OCI-LY7 (cell line): ENCODE data around the gene NAP1L4. TPM values are rescaled to one million over a fixed set of nuclear protein-coding genes. Genes with fewer than 3 reads are reported as not detected.

Source experiments
- BruUV-seq: library from RNA; stranded (reverse); fragments of 400-500 nt; replicated peaks from 2 replicates; lab custom pipeline; 2021; lab: Mats Ljungman, UMichigan
- CTCF ChIA-PET: fragments of 300-600 bp; sonication (Branson Sonifier 250); formaldehyde crosslinking; loops from one replicate; lab custom pipeline; 2022; ENCODE audit warnings: antibody characterized with exemption; ENCODE audit not compliant: unreplicated experiment; lab: Charles Lee
- POLR2A ChIA-PET: fragments of 300-600 bp; sonication (Branson Sonifier 250); formaldehyde crosslinking; loops from one replicate; lab custom pipeline; 2022; ENCODE audit warnings: antibody characterized with exemption; lab: Charles Lee
- DNase-seq: peaks from one replicate; pipeline ENCODE4 v3.0.0-alpha.2; 2015; ENCODE audit warnings: low spot score
- H2AFZ ChIP-seq: fragments of 200-600 bp; sonication (generic), shearing (Covaris generic); 2 replicates; pipeline ENCODE4 v1.6.1; 2014; ENCODE audit warnings: mild to moderate bottlenecking, antibody characterized with exemption, low read length, moderate library complexity
- H3K27ac ChIP-seq: fragments of 200-600 bp; sonication (generic); 2 replicates; pipeline ENCODE4 v1.5.1; 2014; ENCODE audit warnings: mixed run types, low read depth, mild to moderate bottlenecking, moderate library complexity, low read length, inconsistent platforms; ENCODE audit not compliant: poor library complexity, severe bottlenecking
- H3K36me3 ChIP-seq: fragments of 200-600 bp; sonication (generic); 2 replicates; pipeline ENCODE4 v1.6.1; 2014; ENCODE audit warnings: mild to moderate bottlenecking, antibody characterized with exemption, low read length, moderate library complexity, mixed read lengths; ENCODE audit not compliant: insufficient read depth
- H3K4me1 ChIP-seq: fragments of 200-600 bp; sonication (generic); 2 replicates; pipeline ENCODE4 v1.5.1; 2014; ENCODE audit warnings: mild to moderate bottlenecking, low read length; ENCODE audit not compliant: insufficient read depth, poor library complexity, severe bottlenecking
- H3K4me2 ChIP-seq: fragments of 200-600 bp; sonication (generic); 2 replicates; pipeline ENCODE4 v1.6.1; 2014; ENCODE audit warnings: mild to moderate bottlenecking, low read length
- H3K4me3 ChIP-seq: fragments of 200-600 bp; sonication (generic); 2 replicates; pipeline ENCODE4 v1.5.1; 2014; ENCODE audit warnings: mild to moderate bottlenecking, low read depth, low read length; ENCODE audit not compliant: poor library complexity, severe bottlenecking
- H3K79me2 ChIP-seq: fragments of 200-600 bp; sonication (generic); 2 replicates; pipeline ENCODE4 v1.6.1; 2016; ENCODE audit warnings: low read depth, mild to moderate bottlenecking, low read length, moderate library complexity, mixed read lengths; ENCODE audit not compliant: insufficient read depth
- H3K9me2 ChIP-seq: fragments of 200-600 bp; sonication (generic); 2 replicates; pipeline ENCODE4 v1.6.1; 2016; ENCODE audit warnings: mild to moderate bottlenecking, low read length, mixed read lengths; ENCODE audit not compliant: insufficient read depth
- H3K9me3 ChIP-seq: fragments of 200-600 bp; sonication (generic); 2 replicates; pipeline ENCODE4 v1.6.1; 2014; ENCODE audit warnings: mild to moderate bottlenecking, mixed run types, low read length, mixed read lengths
- H4K20me1 ChIP-seq: fragments of 200-600 bp; sonication (generic); 2 replicates; pipeline ENCODE4 v1.6.1; 2014; ENCODE audit warnings: mild to moderate bottlenecking, antibody characterized with exemption, low read length, moderate library complexity, mixed read lengths; ENCODE audit not compliant: insufficient read depth
- EZH2phosphoT487 ChIP-seq: fragments of 200-600 bp; sonication (generic); IDR thresholded peaks from 2 replicates; pipeline ENCODE4 v1.6.1; 2018; ENCODE audit warnings: low read depth, borderline replicate concordance, mild to moderate bottlenecking, mixed run types, antibody characterized with exemption, low read length, moderate library complexity, mixed read lengths
- intact Hi-C: fragments of 100-400 bp; cut with micrococcal nuclease; formaldehyde crosslinking; loops from one replicate; pipeline ENCODE4 v1.10.0; 2022; ENCODE audit not compliant: unreplicated experiment
- total RNA-seq, 2 experiments: library from RNA; depleted of rRNA in 1 of 2; stranded (reverse); fragments of >200 nt in 1 of 2; shearing (Covaris generic) in 1 of 2; gene quantifications; 2 replicates each; pipeline ENCODE4 v1.2.3, GENCODE V29; 2014 to 2022
- TF ChIP-seq, protein P1 (sequence below): fragments of 200-600 bp; sonication (generic); conservative IDR thresholded peaks from 2 replicates; pipeline ENCODE4 v1.5.1; 2014; ENCODE audit warnings: mild to moderate bottlenecking, antibody characterized with exemption, low read length, moderate library complexity, mixed read lengths

The NAP1L4 gene
- total RNA-seq, 2 experiments from 2014 or later, result 152 to 183 TPM

DNA sequence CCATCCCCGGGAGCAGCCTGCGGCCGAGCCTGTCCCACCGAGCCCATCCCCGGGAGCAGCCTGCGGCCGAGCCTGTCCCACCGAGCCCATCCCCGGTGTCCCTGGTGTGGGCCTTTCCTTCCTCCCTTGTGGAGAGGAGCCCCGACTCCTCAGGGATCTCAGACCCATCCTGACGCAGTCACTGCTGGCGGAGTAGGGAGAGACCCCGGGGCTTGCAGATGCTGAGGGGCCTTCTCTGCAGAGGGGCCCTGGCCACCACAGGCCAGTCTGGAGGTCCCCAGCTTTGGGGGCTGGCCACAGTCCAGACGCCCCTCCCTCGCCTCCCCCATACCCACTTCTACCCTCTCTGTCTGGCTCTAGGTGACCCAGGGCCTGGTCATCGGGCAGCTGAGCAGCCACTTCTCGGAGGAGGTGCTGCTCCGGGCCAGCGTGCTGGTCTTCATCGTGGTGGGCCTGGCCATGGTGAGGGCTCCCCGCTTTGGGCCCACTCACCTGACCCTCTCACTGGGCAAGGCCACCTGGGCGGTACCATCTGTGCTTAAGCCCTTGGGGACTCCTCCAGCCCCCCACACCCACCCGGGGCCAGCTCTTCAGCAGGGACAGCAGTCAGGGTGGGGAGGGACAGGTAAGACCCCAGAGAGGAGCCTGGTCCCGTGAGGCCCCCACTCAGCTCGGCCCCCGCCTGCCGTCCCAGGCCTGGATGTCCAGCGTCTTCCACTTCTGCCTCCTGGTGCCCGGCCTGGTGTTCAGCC is 70.2 kb downstream of the NAP1L4 start:
- H3K4me1 ChIP-seq, result no peaks in the 10 kb centered on the region
- no peaks in the 10 kb centered on the region for H3K79me2 ChIP-seq
- no peak for TF ChIP-seq EZH2phosphoT487
- TF ChIP-seq, protein P1, sequence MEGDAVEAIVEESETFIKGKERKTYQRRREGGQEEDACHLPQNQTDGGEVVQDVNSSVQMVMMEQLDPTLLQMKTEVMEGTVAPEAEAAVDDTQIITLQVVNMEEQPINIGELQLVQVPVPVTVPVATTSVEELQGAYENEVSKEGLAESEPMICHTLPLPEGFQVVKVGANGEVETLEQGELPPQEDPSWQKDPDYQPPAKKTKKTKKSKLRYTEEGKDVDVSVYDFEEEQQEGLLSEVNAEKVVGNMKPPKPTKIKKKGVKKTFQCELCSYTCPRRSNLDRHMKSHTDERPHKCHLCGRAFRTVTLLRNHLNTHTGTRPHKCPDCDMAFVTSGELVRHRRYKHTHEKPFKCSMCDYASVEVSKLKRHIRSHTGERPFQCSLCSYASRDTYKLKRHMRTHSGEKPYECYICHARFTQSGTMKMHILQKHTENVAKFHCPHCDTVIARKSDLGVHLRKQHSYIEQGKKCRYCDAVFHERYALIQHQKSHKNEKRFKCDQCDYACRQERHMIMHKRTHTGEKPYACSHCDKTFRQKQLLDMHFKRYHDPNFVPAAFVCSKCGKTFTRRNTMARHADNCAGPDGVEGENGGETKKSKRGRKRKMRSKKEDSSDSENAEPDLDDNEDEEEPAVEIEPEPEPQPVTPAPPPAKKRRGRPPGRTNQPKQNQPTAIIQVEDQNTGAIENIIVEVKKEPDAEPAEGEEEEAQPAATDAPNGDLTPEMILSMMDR, result no peak
- no peaks in the 10 kb centered on the region for H3K9me3 ChIP-seq
- H2AFZ ChIP-seq, result no peak overlapping the region
- intact Hi-C loops, result no loop called here
- no peak overlapping the region for H3K4me2 ChIP-seq
- H3K9me2 ChIP-seq, result no peaks in the 10 kb centered on the region
- no peaks in the 10 kb centered on the region for H4K20me1 ChIP-seq
- no peak overlapping the region for H3K27ac ChIP-seq
- H3K36me3 ChIP-seq, result no peaks in the 10 kb centered on the region
- no peak for DNase-seq
- BruUV-seq, result no TSS peak
- no peak overlapping the region for H3K4me3 ChIP-seq
- POLR2A ChIA-PET, result interaction anchor here (0.6 kb wide), 1 partner anchor 1071 kb away, joined by 3 read pairs; no protein-coding TSS in a partner anchor
- CTCF ChIA-PET, result no interaction called here

DNA sequence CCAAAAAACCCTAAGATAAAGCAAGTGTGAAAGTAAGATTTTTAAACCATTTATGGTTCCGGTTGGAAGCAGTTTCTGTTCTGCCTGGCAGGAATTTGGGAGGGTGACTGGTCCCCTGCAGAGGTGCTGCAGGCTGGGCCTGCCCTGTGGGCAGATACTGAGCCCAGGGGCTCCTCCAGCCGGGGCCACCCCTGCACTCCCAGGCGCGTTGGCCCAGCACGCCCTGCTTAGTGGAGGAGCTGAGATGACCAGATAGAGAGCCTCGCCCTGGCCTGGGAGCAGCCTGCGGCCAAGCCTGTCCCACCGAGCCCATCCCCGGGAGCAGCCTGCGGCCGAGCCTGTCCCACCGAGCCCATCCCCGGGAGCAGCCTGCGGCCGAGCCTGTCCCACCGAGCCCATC is 70.9 kb downstream of the NAP1L4 start:
- Histone ChIP-seq H3K79me2 (no peaks in the 10 kb centered on the region), H3K9me2 (no peaks in the 10 kb centered on the region), H3K4me1 (no peaks in the 10 kb centered on the region), H3K4me2 (no peak overlapping the region), H4K20me1 (no peaks in the 10 kb centered on the region), H3K9me3 (no peaks in the 10 kb centered on the region), H3K36me3 (no peaks in the 10 kb centered on the region), H3K4me3 (no peak overlapping the region), H3K27ac (no peak overlapping the region), H2AFZ (no peak overlapping the region)
- intact Hi-C loops, result no loop called here
- BruUV-seq, result no TSS peak
- POLR2A ChIA-PET, result no interaction called here
- DNase-seq, result no peak
- no peak for TF ChIP-seq EZH2phosphoT487
- TF ChIP-seq, protein P1, result no peak
- CTCF ChIA-PET, result no interaction called here

DNA sequence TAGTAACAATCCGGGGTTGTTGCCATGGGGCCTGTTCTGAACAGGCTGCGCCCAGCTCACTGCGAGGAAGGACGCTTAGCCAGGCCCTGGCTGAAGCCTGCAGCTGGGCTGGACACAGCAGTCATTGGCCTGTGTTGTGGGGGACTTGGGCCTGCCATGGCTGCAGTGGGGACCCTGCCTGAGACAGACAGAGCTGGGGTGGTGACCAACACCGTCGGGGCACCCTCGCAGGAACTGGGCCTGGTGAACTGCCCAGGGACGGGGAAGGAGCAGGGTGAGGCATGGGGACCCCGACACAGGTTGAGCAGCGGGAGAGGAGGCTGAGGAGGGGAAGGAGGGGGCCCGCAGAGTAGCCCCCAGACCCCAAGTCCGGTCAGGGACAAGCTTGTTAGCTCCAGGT is 71.8 kb downstream of the NAP1L4 start:
- Histone ChIP-seq H3K27ac (no peak overlapping the region), H4K20me1 (no peaks in the 10 kb centered on the region), H3K79me2 (no peaks in the 10 kb centered on the region), H3K4me3 (no peak overlapping the region), H3K4me1 (no peaks in the 10 kb centered on the region), H2AFZ (no peak overlapping the region), H3K4me2 (no peak overlapping the region), H3K9me3 (no peaks in the 10 kb centered on the region), H3K36me3 (no peaks in the 10 kb centered on the region), H3K9me2 (no peaks in the 10 kb centered on the region)
- CTCF ChIA-PET, result no interaction called here
- intact Hi-C loops, result no loop called here
- POLR2A ChIA-PET, result no interaction called here
- BruUV-seq, result no TSS peak
- no peak for DNase-seq
- TF ChIP-seq, protein P1, result no peak
- no peak for TF ChIP-seq EZH2phosphoT487
